Smooth muscle cell (in vitro differentiated cells): ENCODE data around the gene COL21A1. TPM values are rescaled to one million over a fixed set of nuclear protein-coding genes. Genes with fewer than 3 reads are reported as not detected.

Experiments
- DNase-seq: peaks from one replicate; lab custom pipeline; 2025; ENCODE audit not compliant: unreplicated experiment; lab: John Stamatoyannopoulos, UW
- H2AFZ ChIP-seq: fragments of 200-600 bp; sonication (generic); 2 replicates; pipeline ENCODE4 v1.6.0; 2016; ENCODE audit warnings: antibody characterized with exemption, low read depth, mild to moderate bottlenecking
- H3F3A ChIP-seq: fragments of 200-600 bp; sonication (generic); 2 replicates; pipeline ENCODE4 v1.6.0; 2017; ENCODE audit warnings: antibody characterized with exemption, low read depth
- H3K27ac ChIP-seq: fragments of 200-600 bp; sonication (generic); 2 replicates; pipeline ENCODE4 v1.5.1; 2016; ENCODE audit warnings: low read depth, mild to moderate bottlenecking
- H3K27me3 ChIP-seq: fragments of 200-600 bp; sonication (generic); 2 replicates; pipeline ENCODE4 v1.6.1; 2016; ENCODE audit warnings: low read depth, mild to moderate bottlenecking
- H3K36me3 ChIP-seq: fragments of 200-600 bp; sonication (generic); 2 replicates; pipeline ENCODE4 v1.5.1; 2016; ENCODE audit warnings: low read depth
- H3K4me1 ChIP-seq: fragments of 200-600 bp; sonication (generic); 2 replicates; pipeline ENCODE4 v1.5.1; 2016; ENCODE audit warnings: low read depth
- H3K4me2 ChIP-seq: fragments of 200-600 bp; sonication (generic); 2 replicates; pipeline ENCODE4 v1.6.0; 2016; ENCODE audit warnings: mild to moderate bottlenecking
- H3K4me3 ChIP-seq: fragments of 200-600 bp; sonication (generic); 2 replicates; pipeline ENCODE4 v1.5.1; 2016; ENCODE audit warnings: mild to moderate bottlenecking
- H3K79me2 ChIP-seq: fragments of 200-600 bp; sonication (generic); 2 replicates; pipeline ENCODE4 v1.6.0; 2016; ENCODE audit warnings: low read depth, mild to moderate bottlenecking
- H3K9ac ChIP-seq: fragments of 200-600 bp; sonication (generic); 2 replicates; pipeline ENCODE4 v1.6.0; 2016; ENCODE audit warnings: low read depth
- H3K9me3 ChIP-seq: fragments of 200-600 bp; sonication (generic); replicated peaks from 2 replicates; pipeline ENCODE4 v1.5.1; 2016; ENCODE audit warnings: low read depth
- H4K20me1 ChIP-seq: fragments of 200-600 bp; sonication (generic); 2 replicates; pipeline ENCODE4 v1.6.0; 2016; ENCODE audit warnings: low read depth
- CTCF ChIP-seq: fragments of 200-600 bp; sonication (generic); IDR thresholded peaks from 2 replicates; pipeline ENCODE4 v1.5.1; 2017; ENCODE audit warnings: borderline replicate concordance, mild to moderate bottlenecking, antibody characterized with exemption; ENCODE audit not compliant: insufficient read depth, poor library complexity, severe bottlenecking
- WGBS: methylation state at CpG from one replicate; pipeline ENCODE4 v1.1.7; 2016; ENCODE audit warnings: low lambda C conversion rate; 5-methylcytosine and 5-hydroxymethylcytosine counted together
- polyA plus RNA-seq: library from polyadenylated mRNA; unstranded; fragments of >200 nt; fragmentation: Nextera tagmentation; extraction: Ambion mirVana; gene quantifications from 2 replicates; pipeline ENCODE4 v1.2.1, GENCODE V29; 2016
- total RNA-seq: library from RNA; depleted of rRNA; stranded (reverse); fragments of >200 nt; gene quantifications from 2 replicates; pipeline ENCODE4 v1.2.3, GENCODE V29; 2014

Gene COL21A1
- total and polyA plus RNA-seq, 2 experiments from 2014 or later = 5.8 to 8.2 TPM

DNA sequence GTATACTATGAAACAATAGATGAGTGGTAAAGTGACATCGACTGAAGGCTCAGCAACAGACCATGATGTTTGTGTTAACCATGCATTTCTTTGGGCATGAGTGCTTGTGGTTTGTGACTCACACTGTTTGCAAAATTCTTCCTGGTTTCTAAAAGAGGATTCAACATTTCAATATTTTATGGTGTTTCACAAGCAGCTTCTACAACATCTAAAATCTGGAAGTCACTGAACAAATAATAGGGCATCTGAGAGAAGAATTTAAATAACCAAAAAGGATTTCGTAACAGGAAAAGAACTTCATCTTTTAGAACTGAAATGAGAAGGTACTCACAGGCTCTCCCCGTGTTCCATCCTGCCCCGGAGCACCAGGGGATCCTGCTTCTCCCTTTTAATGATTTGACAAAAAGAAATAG, 146.2 kb downstream of the COL21A1 start:
- no peak for DNase-seq
- H3K4me3 ChIP-seq = no peak overlapping the region

DNA sequence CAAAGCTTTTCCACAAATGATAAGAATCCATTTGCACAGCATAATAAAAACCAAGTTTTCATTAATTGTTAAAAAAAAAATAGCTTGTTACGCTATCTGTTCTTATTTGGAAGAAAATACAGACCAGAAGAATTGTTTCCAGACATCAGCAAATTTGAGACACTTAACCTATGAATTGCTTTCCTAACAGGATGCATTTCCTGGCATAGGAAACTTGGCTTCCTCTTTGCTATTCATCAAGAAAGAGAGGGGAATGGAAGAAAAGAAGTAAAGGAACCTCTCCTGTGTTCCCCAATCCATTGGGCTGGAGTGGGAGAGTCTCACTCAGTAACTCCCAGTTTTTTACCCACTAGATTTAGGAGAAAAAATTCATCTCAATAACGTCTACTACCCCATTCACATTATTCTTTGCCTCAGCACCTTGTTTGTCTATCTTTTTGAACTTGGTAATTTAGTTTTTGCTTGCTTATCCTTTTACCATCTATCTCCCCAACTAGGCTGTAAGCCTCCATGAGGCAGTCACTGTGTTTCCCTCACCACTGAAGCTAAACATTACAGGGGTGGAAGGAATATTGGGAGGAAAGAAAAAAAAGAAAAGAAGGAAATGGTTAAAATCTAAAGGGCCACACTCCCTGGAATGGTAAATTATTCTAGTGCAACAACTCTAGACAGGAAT, 150.3 kb downstream of the COL21A1 start:
- Histone ChIP-seq H2AFZ (no peak overlapping the region), H3K9me3 (no peaks in the 10 kb centered on the region)
- WGBS = 78% methylated on average over 2 of the region's 2 CpGs

More for the DNA sequence above, 146.2 kb downstream of the COL21A1 start:
- H3K4me2 ChIP-seq = peak overlapping the region; percentile 78
- no peak for TF ChIP-seq CTCF
- no peaks in the 10 kb centered on the region for H3K27me3 ChIP-seq
- no peak overlapping the region for H2AFZ ChIP-seq
- H4K20me1 ChIP-seq = no peaks in the 10 kb centered on the region
- H3K9me3 ChIP-seq = no peaks in the 10 kb centered on the region
- no peak overlapping the region for H3K9ac ChIP-seq
- WGBS = 21% methylated on average over 4 of the region's 4 CpGs
- peak overlapping the region; percentile 88 for H3K27ac ChIP-seq
- H3K4me1 ChIP-seq = peaks cover 9% of the 10 kb centered on the region
- H3K36me3 ChIP-seq = no peaks in the 10 kb centered on the region
- H3K79me2 ChIP-seq = no peaks in the 10 kb centered on the region
- H3F3A ChIP-seq = no peaks in the 10 kb centered on the region

DNA sequence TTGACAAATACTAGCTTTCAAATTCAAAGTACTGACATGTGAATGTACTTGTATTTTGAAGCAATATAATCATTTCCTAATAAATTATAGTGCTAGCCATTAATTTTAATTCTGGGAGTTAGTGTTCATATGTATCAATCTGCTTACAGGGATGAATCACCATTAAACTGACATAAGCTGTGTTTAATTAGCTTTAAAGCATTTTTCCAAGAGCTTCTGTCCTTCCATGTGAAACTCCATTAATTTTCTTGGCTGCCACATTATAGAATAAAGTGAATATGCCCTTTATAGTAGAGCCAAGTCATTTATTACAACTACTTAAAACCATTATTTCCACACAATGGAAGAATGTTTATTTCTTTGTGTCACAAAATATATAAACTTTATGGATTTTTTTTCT, 150.8 kb downstream of the COL21A1 start:
- H3K4me1 ChIP-seq = peaks cover 10% of the 10 kb centered on the region
- H3K36me3 ChIP-seq = peaks cover 7% of the 10 kb centered on the region
- no peak for TF ChIP-seq CTCF
- H3K9me3 ChIP-seq = no peaks in the 10 kb centered on the region
- H3K4me3 ChIP-seq = no peak overlapping the region
- H2AFZ ChIP-seq = no peak overlapping the region
- H3K9ac ChIP-seq = no peak overlapping the region
- no peaks in the 10 kb centered on the region for H3K27me3 ChIP-seq
- no peaks in the 10 kb centered on the region for H3K79me2 ChIP-seq
- DNase-seq = no peak
- no peak overlapping the region for H3K4me2 ChIP-seq
- no peaks in the 10 kb centered on the region for H4K20me1 ChIP-seq
- H3K27ac ChIP-seq = no peak overlapping the region
- peaks cover 4% of the 10 kb centered on the region for H3F3A ChIP-seq

More for the DNA sequence above, 150.3 kb downstream of the COL21A1 start:
- DNase-seq = no peak
- TF ChIP-seq CTCF = no peak
- Histone ChIP-seq H3K79me2 (no peaks in the 10 kb centered on the region), H3K27me3 (no peaks in the 10 kb centered on the region), H4K20me1 (no peaks in the 10 kb centered on the region), H3K4me2 (no peak overlapping the region), H3F3A (peaks cover under 1% of the 10 kb centered on the region), H3K36me3 (peaks cover 7% of the 10 kb centered on the region), H3K9ac (no peak overlapping the region), H3K4me3 (no peak overlapping the region), H3K4me1 (peaks cover 10% of the 10 kb centered on the region), H3K27ac (no peak overlapping the region)

DNA sequence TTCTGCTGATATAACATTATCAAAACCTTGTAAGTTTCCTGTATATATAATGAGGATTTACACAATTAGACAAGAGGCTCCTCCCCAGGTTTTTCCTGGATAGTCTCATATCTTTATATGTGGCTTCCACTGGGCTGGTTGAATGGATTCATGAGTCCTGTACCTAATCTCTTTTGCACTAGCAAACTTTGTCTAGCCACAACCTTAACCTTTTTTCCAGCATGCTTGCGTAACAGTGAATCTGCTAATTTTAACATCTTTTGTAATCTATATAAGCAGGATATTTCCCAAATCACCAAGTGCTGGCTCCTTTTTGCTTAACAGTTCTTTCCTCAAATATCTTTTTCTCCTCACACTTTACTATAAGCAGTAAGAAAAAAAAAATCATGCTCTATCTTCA, 153.6 kb downstream of the COL21A1 start:
- H3K27me3 ChIP-seq = no peaks in the 10 kb centered on the region
- TF ChIP-seq CTCF = no peak
- 96% methylated on average over 1 of the region's 1 CpG for WGBS
- H3K27ac ChIP-seq = no peak overlapping the region
- no peak overlapping the region for H2AFZ ChIP-seq
- no peak for DNase-seq
- no peaks in the 10 kb centered on the region for H3K79me2 ChIP-seq
- H3K4me3 ChIP-seq = no peak overlapping the region
- H3K36me3 ChIP-seq = peaks cover 7% of the 10 kb centered on the region
- no peak overlapping the region for H3K4me2 ChIP-seq
- H3F3A ChIP-seq = peaks cover 7% of the 10 kb centered on the region
- no peak overlapping the region for H3K9ac ChIP-seq
- H4K20me1 ChIP-seq = no peaks in the 10 kb centered on the region
- no peaks in the 10 kb centered on the region for H3K9me3 ChIP-seq
- H3K4me1 ChIP-seq = peaks cover 14% of the 10 kb centered on the region
